ENCODE data around the gene ESPN.

Gene ESPN

GRCh38 chr1:6414443-6414844 lies 10.1 kb upstream of the ESPN start:
- DNase-seq (ENCODE audit: insufficient read length) (no peak), FAIRE-seq (peak; percentile 79)
- TF ChIP-seq POLR2AphosphoS5 (IDR thresholded peaks at IDR 0.05; ENCODE audit: low read depth, low read length) (no peak), TAF1 (IDR thresholded peaks at IDR 0.05; ENCODE audit: borderline replicate concordance, low read depth, low read length) (no peak)

DNA sequence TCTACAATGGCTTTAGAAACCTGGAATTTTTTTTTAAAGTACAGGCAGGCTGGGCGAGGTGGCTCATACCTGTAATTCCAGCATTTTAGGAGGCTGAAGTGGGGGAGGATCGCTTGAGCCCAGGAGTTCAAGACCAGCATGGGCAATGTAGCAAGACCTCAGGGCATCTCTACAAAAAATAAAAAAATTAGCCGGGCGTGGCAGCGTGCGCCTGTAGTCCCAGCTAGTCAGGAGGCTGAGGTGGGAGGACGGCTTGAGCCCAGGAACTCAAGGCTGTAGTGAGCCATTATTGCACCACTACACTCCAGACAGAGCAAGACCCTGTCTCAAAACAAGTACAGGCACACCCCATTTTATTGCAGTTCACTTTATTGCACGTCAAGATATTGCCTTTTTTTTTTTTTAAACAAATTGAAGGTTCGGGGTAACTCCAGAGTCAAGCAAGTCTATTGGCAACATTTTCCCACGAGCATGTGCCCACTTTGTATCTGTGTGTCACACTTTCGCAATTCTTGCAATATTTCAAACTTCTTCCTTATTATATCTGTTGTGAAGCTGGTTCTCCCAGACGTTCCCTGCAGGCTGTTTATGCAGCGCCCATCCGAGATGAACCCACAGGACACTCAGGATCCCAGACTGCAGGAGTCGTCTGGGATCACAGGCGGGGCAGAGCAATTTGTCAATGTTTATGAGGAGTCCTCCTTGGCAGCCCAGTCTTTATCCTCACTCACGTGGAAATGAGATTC lies 9.5 kb upstream of the ESPN start:
- FAIRE-seq = no peak
- no peak for TF ChIP-seq TAF1 (IDR thresholded peaks at IDR 0.05; ENCODE audit: borderline replicate concordance, low read depth, low read length)
- no peak for TF ChIP-seq POLR2A (IDR thresholded peaks at IDR 0.05; ENCODE audit: low read depth, low read length)
- TF ChIP-seq POLR2AphosphoS5 (IDR thresholded peaks at IDR 0.05; ENCODE audit: low read depth, low read length) = no peak
- no peak for DNase-seq (ENCODE audit: insufficient read length)

DNA sequence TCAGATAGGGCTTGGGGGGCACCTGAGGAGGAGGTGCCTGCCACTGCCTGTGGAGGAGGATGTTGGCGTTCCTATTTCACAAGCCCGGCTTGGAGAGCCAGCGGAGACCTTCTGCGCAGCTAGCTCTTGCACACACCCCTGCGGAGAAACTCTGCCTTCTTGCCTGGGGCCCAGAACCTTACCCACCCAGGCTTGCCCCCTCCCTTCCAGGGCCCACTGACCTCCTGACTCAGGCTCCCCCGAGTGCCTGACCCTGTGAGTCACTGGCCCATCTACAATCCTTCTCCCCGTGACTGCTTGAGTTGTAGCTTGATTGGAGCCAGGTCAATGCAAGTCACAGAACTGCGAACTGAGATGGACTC lies 8.3 kb upstream of the ESPN start:
- TF ChIP-seq POLR2A (IDR thresholded peaks at IDR 0.05; ENCODE audit: low read depth, low read length) = no peak
- no peak for TF ChIP-seq TAF1 (IDR thresholded peaks at IDR 0.05; ENCODE audit: borderline replicate concordance, low read depth, low read length)
- no peak for TF ChIP-seq POLR2AphosphoS5 (IDR thresholded peaks at IDR 0.05; ENCODE audit: low read depth, low read length)
- no peak for DNase-seq (ENCODE audit: insufficient read length)

GRCh38 chr1:6416906-6417305 lies 7.7 kb upstream of the ESPN start:
- no peak for TF ChIP-seq POLR2AphosphoS5 (IDR thresholded peaks at IDR 0.05; ENCODE audit: low read depth, low read length)
- TF ChIP-seq TAF1 (IDR thresholded peaks at IDR 0.05; ENCODE audit: borderline replicate concordance, low read depth, low read length) = no peak
- TF ChIP-seq POLR2A (IDR thresholded peaks at IDR 0.05; ENCODE audit: low read depth, low read length) = no peak
- DNase-seq (ENCODE audit: insufficient read length) (no peak), FAIRE-seq (no peak)

More for the DNA sequence above, 8.3 kb upstream of the ESPN start:
- no peak for FAIRE-seq

GRCh38 chr1:6417961-6418667 lies 6.5 kb upstream of the ESPN start:
- DNase-seq (ENCODE audit: insufficient read length) = no peak
- no peak for FAIRE-seq
- TF ChIP-seq TAF1 (IDR thresholded peaks at IDR 0.05; ENCODE audit: borderline replicate concordance, low read depth, low read length) (no peak), POLR2A (IDR thresholded peaks at IDR 0.05; ENCODE audit: low read depth, low read length) (no peak), POLR2AphosphoS5 (IDR thresholded peaks at IDR 0.05; ENCODE audit: low read depth, low read length) (no peak)

- FAIRE-seq = no peak
- TF ChIP-seq POLR2A (IDR thresholded peaks at IDR 0.05; ENCODE audit: low read depth, low read length) = no peak
- TF ChIP-seq POLR2AphosphoS5 (IDR thresholded peaks at IDR 0.05; ENCODE audit: low read depth, low read length) = no peak
- no peak for TF ChIP-seq TAF1 (IDR thresholded peaks at IDR 0.05; ENCODE audit: borderline replicate concordance, low read depth, low read length)
- DNase-seq (ENCODE audit: insufficient read length) = no peak
Observed at GRCh38 chr1:6418668-6419396, 5.7 kb upstream of the ESPN start.

- DNase-seq (ENCODE audit: insufficient read length) (no peak), FAIRE-seq (no peak)
- TF ChIP-seq POLR2AphosphoS5 (IDR thresholded peaks at IDR 0.05; ENCODE audit: low read depth, low read length) = no peak
- no peak for TF ChIP-seq TAF1 (IDR thresholded peaks at IDR 0.05; ENCODE audit: borderline replicate concordance, low read depth, low read length)
- TF ChIP-seq POLR2A (IDR thresholded peaks at IDR 0.05; ENCODE audit: low read depth, low read length) = no peak
Observed at GRCh38 chr1:6419397-6419803, 5.2 kb upstream of the ESPN start.

GRCh38 chr1:6419804-6420453 lies 4.6 kb upstream of the ESPN start, which contains the start of gene HES2:
Gene HES2, minus strand, starts transcription at chr1:6419919. Its CDS starts 99 bp downstream, at chr1:6419820.
- no peak for FAIRE-seq
- no peak for DNase-seq (ENCODE audit: insufficient read length)
- TF ChIP-seq POLR2A (IDR thresholded peaks at IDR 0.05; ENCODE audit: low read depth, low read length) = no peak
- TF ChIP-seq TAF1 (IDR thresholded peaks at IDR 0.05; ENCODE audit: borderline replicate concordance, low read depth, low read length) = no peak
- no peak for TF ChIP-seq POLR2AphosphoS5 (IDR thresholded peaks at IDR 0.05; ENCODE audit: low read depth, low read length)

DNA sequence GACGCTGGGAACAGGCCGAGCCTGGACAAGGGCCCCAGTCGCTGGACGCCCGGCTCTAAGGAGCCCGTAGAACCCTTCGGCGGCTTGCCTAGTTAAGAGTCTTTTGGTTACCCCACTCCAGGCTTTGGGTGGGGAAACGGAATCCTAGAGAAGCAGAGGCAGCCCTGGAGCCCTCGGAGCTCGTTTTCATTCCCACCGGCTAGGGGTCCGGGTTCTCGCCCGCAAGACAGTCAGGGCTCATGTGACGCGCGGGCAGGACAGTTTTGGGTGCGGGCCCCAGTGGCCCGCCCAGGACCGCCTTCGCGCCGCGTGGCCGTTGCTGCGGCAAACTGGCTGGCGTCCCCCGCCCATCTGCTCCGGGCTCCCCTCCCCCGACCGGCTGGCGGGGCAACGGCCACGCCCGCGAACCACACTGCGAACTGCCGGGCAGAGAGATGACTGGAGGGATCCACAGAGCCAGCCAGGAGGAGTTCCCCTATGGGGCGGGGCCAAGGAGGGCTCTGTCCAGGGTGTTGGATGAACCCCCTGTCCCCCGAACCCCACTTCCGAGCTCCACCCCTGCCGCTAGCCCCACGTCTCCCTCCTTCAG lies 4.0 kb upstream of the ESPN start:
- FAIRE-seq (no peak), DNase-seq (ENCODE audit: insufficient read length) (no peak)
- TF ChIP-seq POLR2A (IDR thresholded peaks at IDR 0.05; ENCODE audit: low read depth, low read length) (no peak), TAF1 (IDR thresholded peaks at IDR 0.05; ENCODE audit: borderline replicate concordance, low read depth, low read length) (no peak), POLR2AphosphoS5 (IDR thresholded peaks at IDR 0.05; ENCODE audit: low read depth, low read length) (no peak)

DNA sequence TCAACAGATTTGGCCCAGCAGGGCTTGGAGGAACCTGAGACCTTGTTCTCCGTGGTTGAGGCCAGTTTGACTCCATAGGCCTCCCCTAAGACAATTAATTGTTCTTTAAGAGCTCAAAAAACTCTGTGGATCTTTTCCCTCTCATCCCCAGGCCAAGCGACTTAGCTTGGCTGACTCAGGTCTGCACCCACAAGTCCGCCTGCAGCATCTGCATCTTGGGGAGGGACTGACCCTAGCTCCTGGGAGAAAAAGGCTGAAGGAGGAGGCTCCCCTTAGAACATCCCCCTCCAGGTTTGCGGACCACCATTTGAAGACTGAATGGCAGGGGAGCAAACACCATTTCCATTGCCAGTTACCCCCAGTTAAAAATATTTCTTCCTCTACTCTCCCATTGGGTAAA lies 3.3 kb upstream of the ESPN start:
- no peak for FAIRE-seq
- DNase-seq (ENCODE audit: insufficient read length) = no peak
- TF ChIP-seq POLR2A (IDR thresholded peaks at IDR 0.05; ENCODE audit: low read depth, low read length) (no peak), POLR2AphosphoS5 (IDR thresholded peaks at IDR 0.05; ENCODE audit: low read depth, low read length) (no peak)

All from GM12892 (cell line).